Effector memory CD4-positive, alpha-beta T cell (primary cell): ENCODE data around the gene ARPC2.
A peak's percentile ranks its signal among the peaks of the same experiment; 100 is the strongest.
"Not testable (repeated sequence)": the region's sequence is repeated elsewhere in the genome, so short reads cannot be mapped to it uniquely, and the experiment has no call there.

Experiments
- DNase-seq, 3 donors: peaks; one replicate each; pipeline ENCODE4 v3.0.0-alpha.2; 2020
- H3K27ac ChIP-seq: 2 replicates; pipeline ENCODE4 v1.7.0; 2013; ENCODE audit warnings: mild to moderate bottlenecking, low read length, moderate library complexity; ENCODE audit not compliant: insufficient read depth, poor library complexity, severe bottlenecking
- H3K27me3 ChIP-seq: replicated peaks from 2 replicates; pipeline ENCODE4 v1.7.0; 2013; ENCODE audit warnings: mild to moderate bottlenecking, low read length; ENCODE audit not compliant: insufficient read depth, control insufficient read depth, poor library complexity, severe bottlenecking
- H3K36me3 ChIP-seq: 2 replicates; pipeline ENCODE4 v1.7.0; 2013; ENCODE audit warnings: mild to moderate bottlenecking, low read length, moderate library complexity; ENCODE audit not compliant: control insufficient read depth, insufficient read depth
- H3K4me1 ChIP-seq: 2 replicates; pipeline ENCODE4 v1.7.0; 2013; ENCODE audit warnings: low read length, mild to moderate bottlenecking; ENCODE audit not compliant: control insufficient read depth, insufficient read depth, poor library complexity, severe bottlenecking
- H3K4me3 ChIP-seq: 2 replicates; pipeline ENCODE4 v1.7.0; 2013; ENCODE audit warnings: low read length, low read depth, mild to moderate bottlenecking; ENCODE audit not compliant: insufficient read depth, poor library complexity, severe bottlenecking
- H3K9me3 ChIP-seq: 2 replicates; pipeline ENCODE4 v1.7.0; 2013; ENCODE audit warnings: mild to moderate bottlenecking, low read length, moderate library complexity; ENCODE audit not compliant: control insufficient read depth
- total RNA-seq, 3 donors: gene quantifications; one replicate each; lab custom pipeline; 2026; lab: John Stamatoyannopoulos, UW

ARPC2 gene
- total RNA-seq = 325 to 393 (median 375) reads per million in 3 donors

GRCh38 chr2:218216674-218217359 is at the start of gene ARPC2:
TSS of gene ARPC2 (plus strand) at chr2:218217189. CDS start at chr2:218217471, 282 bp downstream.
- Histone ChIP-seq H3K9me3 (no peaks in the 10 kb centered on the region), H3K36me3 (no peaks in the 10 kb centered on the region), H3K27ac (peak within 1 kb of the TSS; percentile 99), H3K27me3 (no peaks in the 10 kb centered on the region), H3K4me3 (peak within 1 kb of the TSS; percentile 99), H3K4me1 (peaks cover 34% of the 10 kb centered on the region)
- DNase-seq = peak; percentile 90 to 92 (median 91)

GRCh38 chr2:218168016-218168415 is 49.0 kb upstream of the ARPC2 start:
- no peaks in the 10 kb centered on the region for H3K36me3 ChIP-seq
- H3K4me3 ChIP-seq = no peak overlapping the region
- no peak overlapping the region for H3K27ac ChIP-seq
- H3K9me3 ChIP-seq = no peaks in the 10 kb centered on the region
- DNase-seq = no peak
- no peaks in the 10 kb centered on the region for H3K27me3 ChIP-seq
- H3K4me1 ChIP-seq = peaks cover 22% of the 10 kb centered on the region

- Histone ChIP-seq H3K9me3 (no peaks in the 10 kb centered on the region), H3K4me1 (peaks cover 22% of the 10 kb centered on the region), H3K27ac (no peak overlapping the region), H3K36me3 (no peaks in the 10 kb centered on the region), H3K27me3 (no peaks in the 10 kb centered on the region), H3K4me3 (no peak overlapping the region)
- DNase-seq = peak; percentile 19 to 46 (median 32)
Observed at GRCh38 chr2:218168635-218169462, 48.1 kb upstream of the ARPC2 start.

- Histone ChIP-seq H3K27me3 (no peaks in the 10 kb centered on the region), H3K4me1 (peaks cover 22% of the 10 kb centered on the region), H3K36me3 (no peaks in the 10 kb centered on the region), H3K4me3 (no peak overlapping the region), H3K9me3 (no peaks in the 10 kb centered on the region), H3K27ac (no peak overlapping the region)
- DNase-seq = no peak
Observed at GRCh38 chr2:218169757-218170546, 47.0 kb upstream of the ARPC2 start.

GRCh38 chr2:218171744-218172143 is 45.2 kb upstream of the ARPC2 start:
- DNase-seq = not testable (repeated sequence)

GRCh38 chr2:218172845-218173244 is 44.1 kb upstream of the ARPC2 start:
- Histone ChIP-seq H3K4me1 (peaks cover 4% of the 10 kb centered on the region), H3K4me3 (no peak overlapping the region), H3K27me3 (no peaks in the 10 kb centered on the region), H3K27ac (no peak overlapping the region), H3K36me3 (no peaks in the 10 kb centered on the region), H3K9me3 (no peaks in the 10 kb centered on the region)
- DNase-seq = no peak

More at GRCh38 chr2:218171744-218172143, 45.2 kb upstream of the ARPC2 start:
- H3K9me3 ChIP-seq, H3K27ac ChIP-seq, H3K4me3 ChIP-seq, H3K27me3 ChIP-seq, H3K36me3 ChIP-seq: not testable (repeated sequence)
- peaks cover 15% of the 10 kb centered on the region for H3K4me1 ChIP-seq

GRCh38 chr2:218179782-218180181 is 37.2 kb upstream of the ARPC2 start:
- H3K4me1 ChIP-seq = no peaks in the 10 kb centered on the region
- no peak for DNase-seq

GRCh38 chr2:218180467-218181114 is 36.4 kb upstream of the ARPC2 start:
- Histone ChIP-seq H3K4me3 (no peak overlapping the region), H3K9me3 (no peaks in the 10 kb centered on the region), H3K27ac (no peak overlapping the region), H3K27me3 (no peaks in the 10 kb centered on the region), H3K36me3 (no peaks in the 10 kb centered on the region), H3K4me1 (no peaks in the 10 kb centered on the region)
- no peak for DNase-seq

More at GRCh38 chr2:218179782-218180181, 37.2 kb upstream of the ARPC2 start:
- no peaks in the 10 kb centered on the region for H3K9me3 ChIP-seq
- H3K27me3 ChIP-seq = no peaks in the 10 kb centered on the region
- H3K4me3 ChIP-seq = no peak overlapping the region
- no peaks in the 10 kb centered on the region for H3K36me3 ChIP-seq
- no peak overlapping the region for H3K27ac ChIP-seq

- Histone ChIP-seq H3K4me1 (no peaks in the 10 kb centered on the region), H3K36me3 (no peaks in the 10 kb centered on the region), H3K27me3 (no peaks in the 10 kb centered on the region), H3K9me3 (no peaks in the 10 kb centered on the region), H3K27ac (no peak overlapping the region), H3K4me3 (no peak overlapping the region)
- no peak for DNase-seq
Observed at GRCh38 chr2:218184331-218184730, 32.7 kb upstream of the ARPC2 start.
